Stimulated activated naive CD4-positive, alpha-beta T cell (primary cell): Measurements from ENCODE around the gene CSNK2A1.

Source experiments
- DNase-seq, 6 experiments: peaks; one replicate each; lab custom pipeline; 2025; lab: John Stamatoyannopoulos, UW

CSNK2A1 gene

GRCh38 chr20:564192-564591, 20.6 kb upstream of the CSNK2A1 start:
- DNase-seq: no peak

DNA sequence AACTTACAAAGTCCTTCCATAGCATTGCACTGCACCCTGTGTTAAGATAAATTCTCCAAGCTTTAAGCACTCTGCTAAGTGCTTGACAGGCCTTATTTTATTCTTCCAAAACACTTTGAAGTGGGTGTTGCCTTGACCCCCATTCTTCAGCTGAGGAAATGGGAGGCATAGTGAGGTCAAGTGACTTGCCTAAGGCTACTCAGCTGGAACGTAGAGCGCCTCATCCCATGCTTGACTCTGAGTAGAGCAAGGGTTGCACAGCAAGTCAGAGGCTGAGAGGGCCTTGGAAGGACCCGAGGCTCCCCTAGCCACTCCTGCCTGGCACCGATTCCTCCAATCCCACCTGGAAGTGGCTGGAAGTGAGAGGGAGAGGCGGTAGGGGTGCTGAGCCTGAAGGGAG, 19.6 kb upstream of the CSNK2A1 start:
- no peak for DNase-seq

DNA sequence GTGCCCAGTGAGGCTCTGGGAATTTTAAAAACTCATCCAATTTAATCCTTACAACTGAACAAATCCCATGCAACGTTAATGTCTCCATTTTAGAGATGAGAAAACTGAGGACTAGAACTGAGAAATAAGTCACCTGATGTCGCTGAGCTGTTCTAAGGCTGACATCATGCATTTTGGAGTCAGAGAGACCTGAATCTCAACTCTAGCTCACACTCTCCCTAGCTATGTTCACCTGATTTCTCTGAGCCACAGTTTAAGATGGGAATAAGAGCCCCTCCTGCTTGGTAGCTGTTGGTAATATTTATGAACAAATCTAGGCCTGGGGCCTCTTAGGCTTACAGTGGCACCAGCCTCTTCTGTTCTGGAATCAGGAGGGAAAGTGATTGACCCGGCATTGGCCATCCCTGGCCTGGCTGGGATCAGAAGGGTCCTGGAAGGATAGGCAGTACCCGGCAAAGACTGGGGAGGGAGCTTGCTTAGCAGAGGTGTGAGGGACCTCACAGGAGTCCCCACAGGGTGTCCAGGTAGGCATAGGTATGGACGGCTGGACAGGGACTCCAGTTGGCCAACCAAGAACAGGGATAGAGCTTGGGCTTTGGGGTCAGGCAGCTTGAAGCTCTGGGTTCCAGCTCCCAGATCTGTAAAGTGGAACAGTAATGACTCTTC, 18.8 kb upstream of the CSNK2A1 start:
- DNase-seq: no peak

GRCh38 chr20:561437-562231, 18.0 kb upstream of the CSNK2A1 start:
- peak in 2 of 6 experiments; percentile 6 to 12 for DNase-seq

DNA sequence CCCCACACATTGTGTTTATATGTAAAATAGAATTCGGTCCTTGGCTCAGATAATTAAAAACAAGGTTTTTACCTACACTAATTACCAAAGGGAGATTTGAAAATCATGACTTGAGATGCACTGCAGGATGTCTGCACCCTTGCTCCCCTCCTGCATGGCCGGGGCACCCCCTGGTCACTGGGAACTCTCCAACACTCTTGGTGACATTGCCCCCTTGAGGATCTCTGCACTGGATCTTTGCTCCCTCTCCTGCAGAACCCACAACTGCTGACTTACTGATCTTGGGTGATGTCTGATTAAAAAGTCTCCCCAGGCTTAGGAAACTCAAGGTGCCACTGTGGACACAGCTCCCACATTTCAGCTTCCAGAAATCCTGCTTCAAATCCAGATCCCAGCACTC, 17.1 kb upstream of the CSNK2A1 start:
- no peak for DNase-seq

DNA sequence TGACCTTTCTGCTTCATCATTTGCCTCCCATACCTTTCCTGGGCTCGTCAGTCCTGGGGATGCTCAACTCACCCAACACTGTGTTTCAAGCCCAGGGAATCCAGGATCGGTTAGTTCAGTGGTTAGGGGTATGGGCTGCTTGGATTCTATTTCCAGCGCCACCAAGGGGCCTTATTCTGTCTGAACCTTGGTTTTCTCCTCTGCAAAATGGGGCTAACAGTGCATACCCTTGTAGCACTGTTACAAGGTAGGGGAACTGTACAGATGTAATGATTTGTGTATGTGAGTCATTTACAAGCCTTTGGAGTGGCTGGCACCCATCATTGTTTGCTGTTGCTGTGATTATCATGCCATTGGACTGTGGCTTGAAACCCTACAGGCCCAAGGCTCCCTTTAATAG, 14.5 kb upstream of the CSNK2A1 start:
- no peak for DNase-seq

GRCh38 chr20:556984-557383, 13.4 kb upstream of the CSNK2A1 start:
- DNase-seq: no peak

DNA sequence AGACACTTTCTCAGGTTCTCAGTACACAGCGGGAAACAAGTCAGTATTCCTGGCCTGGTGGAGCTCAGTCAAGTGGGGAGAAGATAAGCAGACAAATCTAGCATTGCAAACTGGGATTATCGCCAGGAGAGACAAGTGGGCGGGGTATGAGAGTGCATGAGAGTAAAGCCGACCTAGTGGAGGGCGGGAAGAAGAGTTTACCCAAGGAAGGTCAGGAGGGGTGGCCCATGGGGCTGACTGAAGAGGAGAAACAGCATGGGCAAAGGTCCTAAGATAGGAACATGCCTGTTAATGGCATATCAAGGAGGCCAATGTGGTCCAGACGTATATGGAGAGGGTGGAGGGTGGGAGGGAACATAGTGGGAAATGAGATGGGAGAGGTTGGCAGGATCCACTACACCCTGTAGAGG, 12.4 kb upstream of the CSNK2A1 start:
- no peak for DNase-seq

DNA sequence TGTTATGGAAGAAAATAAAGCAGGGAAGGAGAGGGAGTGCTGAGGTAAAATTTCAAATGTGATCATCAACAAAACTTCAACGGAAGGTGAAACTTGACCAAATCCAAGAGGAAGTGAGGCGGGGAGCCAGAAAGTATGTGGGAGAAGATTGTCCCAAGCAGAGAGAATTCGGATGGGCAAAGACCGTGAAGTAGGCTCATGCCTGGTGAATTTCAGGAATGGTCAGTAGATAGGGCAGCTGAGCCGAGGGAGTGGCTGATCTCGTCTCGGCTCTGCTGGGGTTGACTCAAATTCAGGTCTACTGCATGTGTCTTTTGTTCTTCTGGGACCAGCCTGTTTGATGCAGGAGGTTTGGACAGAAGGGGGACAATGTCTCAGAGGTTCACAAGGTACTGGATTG, 7.0 kb upstream of the CSNK2A1 start:
- DNase-seq: no peak

DNA sequence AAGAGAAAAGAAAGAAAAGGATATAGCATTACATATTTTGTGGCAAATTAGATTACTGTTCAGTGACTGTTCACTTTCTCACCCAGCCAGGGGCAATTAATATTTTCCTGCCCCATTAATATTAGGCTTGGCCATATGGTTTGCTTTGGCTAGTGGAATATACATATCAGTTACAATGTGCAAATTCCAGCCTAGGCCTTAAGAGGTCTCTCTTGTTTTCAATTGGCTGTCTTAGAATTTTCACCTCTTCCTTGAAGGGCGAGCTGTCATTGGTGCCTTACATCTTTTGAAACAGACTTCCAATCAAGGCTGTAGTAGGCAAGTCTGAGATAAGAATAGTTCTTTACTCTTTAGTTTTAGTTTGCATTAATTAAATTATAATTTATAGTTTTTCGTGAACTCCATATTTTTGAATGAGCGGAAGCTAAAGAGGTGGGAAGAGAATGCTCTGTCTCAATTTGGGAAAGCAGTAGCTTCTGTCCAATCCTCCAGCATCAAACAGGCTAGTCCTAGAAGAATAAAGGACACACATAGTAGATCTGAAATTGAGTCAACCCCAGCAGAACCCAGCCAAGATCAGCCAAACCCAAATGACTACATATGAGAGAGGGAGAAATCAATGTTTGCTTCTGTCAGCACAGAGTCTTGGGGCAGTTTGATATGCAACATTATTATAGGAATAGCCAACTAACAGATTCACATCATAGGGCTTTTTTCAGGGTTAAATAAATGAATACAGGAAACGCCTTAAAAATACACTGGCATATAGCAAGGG, 6.3 kb upstream of the CSNK2A1 start:
- DNase-seq: no peak

GRCh38 chr20:548906-549305, 5.3 kb upstream of the CSNK2A1 start:
- no peak for DNase-seq

DNA sequence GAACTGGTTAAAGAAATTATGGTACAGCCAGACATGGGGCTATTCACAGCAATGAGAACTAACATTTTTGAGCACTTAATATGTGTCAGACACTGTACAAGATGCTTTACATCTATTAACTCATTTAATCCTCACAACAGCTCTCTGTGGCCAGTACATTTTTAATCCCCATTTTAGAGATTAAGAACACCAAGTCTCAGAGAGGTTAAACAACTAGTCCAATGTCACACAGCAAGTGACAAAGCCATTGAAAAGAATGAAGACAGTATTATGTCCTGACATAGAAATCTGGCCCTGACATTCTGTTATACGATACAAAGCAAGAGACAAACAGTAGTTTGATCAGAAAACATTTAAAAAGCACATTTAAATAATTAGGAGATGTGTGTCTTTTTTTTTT, 3.8 kb upstream of the CSNK2A1 start:
- DNase-seq: no peak

- no peak for DNase-seq
Observed at GRCh38 chr20:546353-546752, 2.8 kb upstream of the CSNK2A1 start.

- no peak for DNase-seq
Observed at GRCh38 chr20:544153-544725, 649 bp upstream of the CSNK2A1 start.

DNA sequence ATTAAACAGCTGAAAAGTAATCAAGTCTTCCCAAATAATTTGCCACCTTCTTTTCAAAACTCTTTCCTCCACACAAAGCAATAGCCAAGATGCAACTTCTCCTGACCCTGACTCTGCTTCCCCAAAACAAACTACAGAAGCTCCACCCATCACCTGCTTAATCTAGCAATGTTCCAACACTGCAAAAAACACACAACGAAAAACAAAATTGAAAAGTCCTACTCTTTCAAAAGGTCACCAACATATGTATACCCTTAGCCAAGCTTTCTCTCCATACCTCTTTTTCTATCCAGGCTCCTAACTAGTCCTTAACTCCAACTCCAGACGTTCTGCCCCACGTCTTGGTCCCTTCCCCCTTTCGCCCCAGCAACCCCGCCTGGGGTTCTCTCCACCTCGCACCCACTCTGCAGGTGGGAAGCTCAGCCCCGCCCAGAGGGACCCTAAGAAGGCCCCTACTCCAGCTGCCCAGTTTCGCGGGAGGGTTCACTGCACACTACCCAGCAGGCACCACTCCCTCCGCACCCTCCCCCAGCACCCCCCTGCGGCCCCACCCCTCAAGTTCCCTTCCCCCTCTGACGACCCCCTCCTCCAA, 717 bp downstream of the CSNK2A1 start:
- DNase-seq: peak in 1 of 6 experiments; percentile 19

- DNase-seq: no peak
Observed at GRCh38 chr20:540391-541201, 3.0 kb downstream of the CSNK2A1 start.

- DNase-seq: no peak
Observed at GRCh38 chr20:539848-540247, 3.7 kb downstream of the CSNK2A1 start.

GRCh38 chr20:539191-539590, 4.4 kb downstream of the CSNK2A1 start:
- no peak for DNase-seq

DNA sequence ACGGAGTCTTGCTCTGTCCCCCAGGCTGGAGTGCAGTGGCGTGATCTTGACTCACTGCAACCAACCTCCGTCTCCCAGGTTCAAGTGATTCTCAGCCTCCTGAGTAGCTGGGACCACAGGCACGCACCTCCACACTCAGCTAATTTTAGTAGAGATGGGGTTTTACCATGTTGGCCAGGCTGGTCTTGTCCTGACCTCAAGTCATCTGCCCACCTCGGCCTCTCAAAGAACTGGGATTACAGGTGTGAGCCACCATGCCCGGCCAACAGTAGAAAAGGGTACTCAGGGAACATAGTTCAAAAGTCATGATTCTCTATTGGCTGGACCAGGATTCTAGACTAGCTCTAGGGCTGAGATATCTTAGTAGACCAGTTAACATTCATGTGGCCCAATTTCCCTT, 5.6 kb downstream of the CSNK2A1 start:
- no peak for DNase-seq

DNA sequence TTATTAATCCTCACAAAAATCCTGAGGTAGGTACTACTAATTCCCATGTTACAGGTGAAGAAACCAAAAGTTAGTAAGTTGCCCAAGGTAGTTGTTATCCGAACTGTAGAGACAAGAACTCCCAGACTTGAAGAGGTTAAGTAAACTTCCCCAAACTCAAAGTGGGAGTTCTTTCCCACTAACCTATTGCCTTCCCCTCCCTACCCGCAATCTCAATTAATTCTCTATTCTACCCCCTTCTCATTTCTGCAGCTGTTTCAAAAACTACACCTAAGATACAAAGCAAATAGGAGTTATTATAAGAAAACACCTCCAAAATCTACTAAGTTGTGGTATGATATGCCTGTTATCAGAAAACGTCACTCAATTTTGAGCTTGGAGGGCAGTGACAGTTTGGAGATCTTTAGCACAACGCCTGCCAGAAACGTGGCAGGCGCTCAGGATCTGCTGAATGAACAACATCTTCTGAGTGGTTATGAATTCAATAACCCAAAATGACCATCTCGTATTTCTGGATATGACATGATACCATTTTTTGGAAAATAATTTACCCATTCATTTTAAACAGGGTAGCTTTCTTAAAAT, 7.1 kb downstream of the CSNK2A1 start:
- no peak for DNase-seq

GRCh38 chr20:535958-536357, 7.6 kb downstream of the CSNK2A1 start:
- DNase-seq: no peak
